Thoracic aorta (tissue), 2 donors: ENCODE data around the gene GDPD2. TPM values are rescaled to one million over a fixed set of nuclear protein-coding genes. Genes with fewer than 3 reads are reported as not detected.
A peak's percentile ranks its signal among the peaks of the same experiment; 100 is the strongest.

Source experiments
- ATAC-seq: fragments of 150-250 bp; one replicate; pipeline ENCODE4 v1.8.0; 2017; ENCODE audit warnings: low read depth; ENCODE audit not compliant: insufficient number of reproducible peaks, low FRiP score
- DNase-seq: peaks from one replicate; pipeline ENCODE4 v3.0.0-alpha.2; 2020; ENCODE audit warnings: low spot score
- H3K27ac ChIP-seq, 2 donors: fragments of 200-600 bp; sonication (generic); 1 replicate in 1 of 2; 2 replicates in 1 of 2; pipeline ENCODE4 v1.5.1; 2016; ENCODE audit warnings: mild to moderate bottlenecking in 2 of 2, moderate library complexity in 2 of 2
- H3K27me3 ChIP-seq: fragments of 200-600 bp; sonication (generic); replicated peaks from 2 replicates; pipeline ENCODE4 v1.6.0; 2016; ENCODE audit warnings: mild to moderate bottlenecking; ENCODE audit not compliant: insufficient read depth
- H3K36me3 ChIP-seq: fragments of 200-600 bp; sonication (generic); one replicate; pipeline ENCODE4 v1.5.1; 2016
- H3K4me1 ChIP-seq, 2 donors: fragments of 200-600 bp; sonication (generic); 1 replicate in 1 of 2; 2 replicates in 1 of 2; pipeline versions ENCODE4 v1.5.1 to v1.6.0; 2016; ENCODE audit warnings: low read depth in 2 of 2, mild to moderate bottlenecking in 1 of 2; ENCODE audit not compliant: control insufficient read depth in 1 of 2
- H3K4me3 ChIP-seq: fragments of 200-600 bp; sonication (generic); 2 replicates; pipeline ENCODE4 v1.5.1; 2016; ENCODE audit warnings: mild to moderate bottlenecking
- H3K9me3 ChIP-seq: fragments of 200-600 bp; sonication (generic); 2 replicates; pipeline ENCODE4 v1.5.1; 2016
- CTCF ChIP-seq: fragments of 200-600 bp; sonication (generic); IDR thresholded peaks from one replicate; pipeline ENCODE4 v1.5.1; 2019; ENCODE audit warnings: antibody characterized with exemption
- total RNA-seq, 2 donors: library from RNA; depleted of rRNA; stranded (reverse); fragments of >200 nt; gene quantifications; one replicate each; pipeline versions ENCODE4 v1.1.0 to v1.2.3, GENCODE V29; 2016

Gene GDPD2
- total RNA-seq, 2 donors from 2014 or later = not detected

- no peak for DNase-seq
- Histone ChIP-seq H3K27ac (peak overlapping the region in 1 of 2 donors; percentile 85), H3K4me1 (peaks cover 13 to 42% of the 10 kb centered on the region in 2 donors), H3K4me3 (no peak overlapping the region), H3K27me3 (no peaks in the 10 kb centered on the region), H3K36me3 (no peaks in the 10 kb centered on the region), H3K9me3 (no peaks in the 10 kb centered on the region)
- no peak for ATAC-seq
- no peak for TF ChIP-seq CTCF
Measured at GRCh38 chrX:70481471-70482270, 58.6 kb downstream of the GDPD2 start.

GRCh38 chrX:70482300-70482699 is 59.2 kb downstream of the GDPD2 start:
- TF ChIP-seq CTCF = no peak
- no peak for DNase-seq
- Histone ChIP-seq H3K36me3 (no peaks in the 10 kb centered on the region), H3K9me3 (no peaks in the 10 kb centered on the region), H3K4me1 (peaks cover 13 to 42% of the 10 kb centered on the region in 2 donors), H3K4me3 (no peak overlapping the region), H3K27me3 (no peaks in the 10 kb centered on the region), H3K27ac (no peak overlapping the region)
- ATAC-seq = no peak

Other genes with a start within 250 kb of the GDPD2 start
- gene DGAT2L6, start 245.8 kb upstream of the GDPD2 start, total RNA-seq = not detected
- not detected for gene AWAT1, start 188.7 kb upstream of the GDPD2 start, total RNA-seq
- 1 to 10 TPM; 1.4 to 3.9 TPM for gene P2RY4, start 163.1 kb upstream of the GDPD2 start, total RNA-seq
- not detected for gene ARR3, start 155.0 kb upstream of the GDPD2 start, total RNA-seq
- gene RAB41, start 141.1 kb upstream of the GDPD2 start, total RNA-seq = not detected
- gene PDZD11, start 133.4 kb upstream of the GDPD2 start, total RNA-seq = 10 to 100 TPM; 18.0 to 21.3 TPM
- gene KIF4A, start 133.2 kb upstream of the GDPD2 start, total RNA-seq = 1 to 10 TPM in 1 of 2 donors, not detected in 1; 1.7 TPM
- gene DLG3, start 21.5 kb downstream of the GDPD2 start, total RNA-seq = 10 to 100 TPM; 17.3 to 18.7 TPM